GM21576 (cell line): ENCODE data around the gene MYO6.

Experiments
- ATAC-seq: cut with Tn5 transposase; IDR thresholded peaks from one replicate; pipeline ENCODE4 v1.9.1; 2021; ENCODE audit warnings: mild to moderate bottlenecking, moderate library complexity; ENCODE audit not compliant: unreplicated experiment

MYO6 gene

DNA sequence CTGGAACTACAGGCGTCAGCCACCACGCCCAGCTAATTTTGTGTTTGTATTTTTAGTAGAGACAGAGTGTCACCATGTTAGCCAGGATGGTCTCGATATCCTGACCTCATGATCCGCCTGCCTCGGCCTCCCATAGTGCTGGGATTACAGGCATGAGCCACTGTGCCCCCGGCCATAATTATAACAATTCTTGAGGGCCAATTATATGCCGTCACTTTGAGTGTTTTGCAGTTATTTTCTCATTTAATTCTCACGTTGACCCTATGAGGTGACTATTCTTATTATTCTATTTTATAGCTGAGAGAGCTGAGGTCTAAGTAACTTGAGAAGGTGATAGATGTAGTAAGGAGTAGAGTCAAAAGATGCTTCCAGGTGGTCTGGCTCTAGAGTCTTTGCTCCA is 13.0 kb downstream of the MYO6 start:
- no peak for ATAC-seq

DNA sequence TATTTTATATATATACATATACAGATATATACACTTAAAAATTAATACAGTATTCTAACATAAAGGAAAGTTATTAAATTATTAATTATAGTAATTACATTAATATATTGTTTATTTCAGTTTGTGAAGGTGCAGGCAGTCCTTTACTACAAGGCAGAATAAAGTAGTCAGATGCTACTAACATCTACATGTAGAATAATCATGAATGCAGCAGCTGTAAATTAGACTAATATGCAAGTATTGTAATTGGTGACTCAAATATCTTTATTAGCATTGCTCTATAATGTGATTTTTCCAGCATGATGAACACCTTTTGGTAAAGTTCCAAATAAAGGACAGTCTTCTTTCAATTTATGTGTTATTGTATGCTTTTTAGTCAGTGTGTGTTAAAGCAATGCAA is 17.3 kb downstream of the MYO6 start:
- no peak for ATAC-seq

DNA sequence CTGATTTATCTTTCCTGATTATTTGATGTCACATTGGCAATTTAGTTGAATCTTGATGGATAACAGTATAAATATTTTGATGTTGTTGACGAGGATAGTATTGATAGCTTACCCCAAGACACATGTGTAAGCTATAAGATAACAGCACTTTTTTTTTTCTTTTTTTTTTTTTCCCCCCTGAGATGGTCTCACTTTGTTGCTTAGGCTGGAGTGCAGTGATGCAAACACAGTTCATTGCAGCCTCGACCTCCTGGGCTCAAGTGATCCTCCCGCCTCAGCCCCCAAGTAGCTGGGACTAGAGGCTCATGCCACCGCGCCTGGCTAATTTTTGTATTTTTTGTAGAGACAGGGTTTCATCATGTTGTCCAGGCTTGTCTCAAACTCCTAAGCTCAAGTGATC is 21.8 kb downstream of the MYO6 start:
- no peak for ATAC-seq

DNA sequence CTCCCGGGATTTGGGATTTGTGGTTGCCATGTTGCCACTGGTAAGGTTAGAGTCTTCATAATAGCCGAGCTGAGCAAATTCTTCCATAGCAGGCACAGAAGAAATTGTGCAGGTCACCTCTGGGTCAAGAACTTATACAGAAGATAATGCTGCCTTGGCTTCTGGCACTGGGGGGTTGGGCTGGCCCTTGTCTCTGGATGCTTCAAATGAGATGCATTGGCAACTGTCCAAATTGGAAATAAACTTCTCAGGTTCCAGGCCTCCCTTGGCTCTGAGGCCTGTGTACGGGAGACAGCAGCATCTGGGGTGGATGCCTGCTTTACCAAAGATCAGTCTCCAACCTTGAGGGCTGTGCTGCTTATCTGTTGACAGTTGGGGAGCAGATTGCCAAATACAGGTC is 26.2 kb downstream of the MYO6 start:
- ATAC-seq: no peak

DNA sequence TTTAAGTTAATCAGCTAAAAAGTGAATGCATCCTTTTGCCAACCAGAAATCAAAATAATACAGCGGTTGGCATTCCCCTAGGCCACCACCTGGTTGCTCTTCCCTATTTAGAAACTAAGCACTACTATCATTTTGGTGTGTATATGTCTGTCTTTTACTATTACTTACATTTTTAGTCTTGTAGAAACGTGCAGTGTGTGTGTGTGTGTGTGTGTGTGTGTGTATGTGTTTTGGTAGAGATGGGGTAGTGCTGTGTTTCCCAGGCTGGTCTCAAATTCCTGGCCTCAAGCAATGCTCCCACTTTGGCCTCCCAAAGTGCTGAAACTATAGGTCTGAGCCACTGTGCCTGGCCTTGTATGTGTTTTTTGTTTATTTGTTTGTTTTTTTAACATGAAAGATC is 27.4 kb downstream of the MYO6 start:
- no peak for ATAC-seq

DNA sequence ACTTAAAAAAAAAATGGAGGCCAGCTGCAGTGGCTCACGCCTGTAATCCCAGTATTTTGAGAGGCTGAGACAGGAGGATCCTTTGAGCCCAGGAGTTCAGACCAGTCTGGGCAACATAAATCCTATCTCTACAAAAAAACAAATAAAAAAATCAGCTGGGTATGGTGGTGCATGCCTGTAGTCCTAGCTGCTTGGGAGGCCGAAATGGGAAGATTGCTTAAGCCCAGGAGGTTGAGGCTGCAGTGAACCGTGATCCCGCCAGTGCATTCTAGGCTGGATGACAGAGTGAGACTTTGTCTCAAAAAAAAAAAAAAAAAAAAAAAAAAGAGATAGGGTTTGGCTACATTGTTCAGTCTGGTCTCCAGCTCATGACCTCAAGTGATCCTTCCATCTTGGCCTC is 29.7 kb downstream of the MYO6 start:
- no peak for ATAC-seq

DNA sequence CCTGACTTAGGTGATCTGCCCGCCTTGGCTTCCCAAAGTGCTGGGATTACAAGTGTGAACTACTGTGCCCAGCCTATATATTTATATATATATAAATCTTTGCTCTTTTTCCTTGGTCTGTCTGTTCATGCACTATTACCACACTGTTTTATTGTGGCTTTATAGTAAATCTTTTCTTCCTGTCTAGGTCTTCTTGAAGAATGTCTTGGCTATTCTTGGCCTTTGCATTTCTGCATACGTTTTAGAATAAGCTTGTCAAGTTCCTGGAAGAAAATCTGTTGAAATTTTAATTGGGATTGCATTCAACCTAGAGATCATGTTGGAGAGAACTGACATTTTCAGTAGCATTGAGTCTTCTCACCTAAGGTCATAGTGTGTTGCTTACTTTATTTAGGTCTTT is 37.1 kb downstream of the MYO6 start:
- ATAC-seq: no peak

DNA sequence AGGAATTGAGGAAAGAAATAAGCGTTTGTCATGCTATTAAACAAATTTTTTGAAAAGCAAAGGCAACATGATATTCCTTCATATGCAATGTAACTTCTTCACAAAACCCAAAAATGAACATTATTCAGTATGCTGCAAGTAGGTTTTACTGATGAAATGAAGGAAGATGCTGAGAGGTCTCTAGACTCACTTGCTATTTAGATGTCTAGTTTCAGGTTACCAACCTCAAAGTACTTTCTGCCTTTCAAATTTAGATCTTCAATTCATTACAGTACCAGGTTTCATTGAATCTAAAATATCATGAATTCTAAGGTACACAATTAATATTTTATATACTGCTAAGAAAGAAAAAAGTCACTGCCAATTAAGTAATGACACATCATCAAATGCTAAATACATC is 39.9 kb downstream of the MYO6 start:
- ATAC-seq: no peak

DNA sequence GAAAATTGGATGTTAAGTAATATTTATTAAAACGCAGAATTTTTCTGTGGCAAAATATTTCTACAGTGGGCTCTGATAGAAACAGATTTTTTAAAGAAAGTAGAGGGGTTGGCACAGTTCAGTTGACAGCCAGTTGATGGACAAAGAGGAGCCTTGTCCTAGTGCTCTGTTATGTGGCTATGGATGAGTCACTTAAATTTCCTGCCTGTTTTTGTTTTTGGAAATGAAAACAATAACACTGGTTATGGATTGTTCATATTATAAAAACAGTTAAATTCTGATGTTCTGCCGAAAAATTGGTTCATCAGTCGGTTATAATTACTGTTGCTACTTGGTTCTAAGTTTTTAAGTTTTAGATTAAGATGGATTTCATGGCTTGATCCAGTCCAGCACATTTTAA is 42.8 kb downstream of the MYO6 start:
- no peak for ATAC-seq

DNA sequence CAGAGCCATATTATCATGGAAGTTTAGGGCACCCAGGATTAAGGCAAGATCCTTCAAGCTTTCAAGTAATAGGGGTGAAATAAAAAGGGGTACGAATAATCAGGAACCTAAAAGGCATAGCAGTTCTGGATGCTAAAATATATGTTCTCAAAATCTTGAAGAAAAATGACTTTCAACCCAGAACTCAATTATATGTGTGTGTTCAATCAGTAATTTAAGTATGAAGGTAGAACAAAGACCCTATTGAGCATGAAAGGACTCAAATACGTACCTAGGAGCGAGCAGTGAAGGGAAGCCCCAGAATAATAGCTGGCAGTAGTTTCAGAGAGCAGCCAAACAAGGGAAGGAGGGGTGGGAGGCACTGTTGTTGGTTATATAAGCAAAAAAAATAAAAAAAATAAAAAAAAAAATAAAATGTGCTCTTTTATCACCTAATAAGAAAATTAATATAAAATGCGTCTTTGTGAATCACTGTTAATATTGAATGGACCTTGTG is 45.4 kb downstream of the MYO6 start:
- ATAC-seq: no peak

DNA sequence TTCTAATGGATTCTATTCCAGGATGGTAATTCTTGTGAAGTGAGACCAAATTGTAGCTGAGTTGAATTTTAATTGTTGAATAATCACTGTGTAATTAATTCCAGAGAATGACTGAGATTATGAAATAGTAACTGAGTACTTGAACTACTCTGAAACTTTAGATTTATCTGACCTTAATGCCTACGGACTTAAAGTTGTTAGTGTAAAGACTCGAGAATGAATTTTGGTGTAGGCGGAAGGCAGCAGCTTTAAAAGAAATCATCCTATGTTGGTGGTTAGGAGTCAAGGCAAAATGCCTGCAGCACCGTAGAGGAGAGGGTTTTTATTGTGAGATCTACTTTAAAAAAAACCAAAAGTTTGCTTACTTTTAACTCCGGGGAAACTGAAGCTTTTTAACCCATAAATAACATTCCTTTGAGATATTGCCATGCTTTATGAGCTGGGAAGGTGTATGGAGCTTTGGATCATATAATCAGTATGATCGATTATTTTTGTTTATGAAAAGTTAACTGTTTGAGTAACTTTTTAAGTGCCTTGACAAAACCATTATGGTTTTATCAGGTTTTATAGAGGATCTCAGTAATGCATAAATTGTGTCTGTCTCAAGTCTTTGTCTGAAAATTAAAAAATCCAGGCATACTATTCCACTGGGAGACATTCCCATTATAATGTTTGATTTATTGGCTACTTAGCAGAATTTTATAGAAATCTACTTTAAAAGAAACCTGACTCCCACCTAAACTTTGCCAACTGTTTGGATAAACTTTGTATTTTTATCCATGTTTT is 46.1 kb downstream of the MYO6 start:
- no peak for ATAC-seq

DNA sequence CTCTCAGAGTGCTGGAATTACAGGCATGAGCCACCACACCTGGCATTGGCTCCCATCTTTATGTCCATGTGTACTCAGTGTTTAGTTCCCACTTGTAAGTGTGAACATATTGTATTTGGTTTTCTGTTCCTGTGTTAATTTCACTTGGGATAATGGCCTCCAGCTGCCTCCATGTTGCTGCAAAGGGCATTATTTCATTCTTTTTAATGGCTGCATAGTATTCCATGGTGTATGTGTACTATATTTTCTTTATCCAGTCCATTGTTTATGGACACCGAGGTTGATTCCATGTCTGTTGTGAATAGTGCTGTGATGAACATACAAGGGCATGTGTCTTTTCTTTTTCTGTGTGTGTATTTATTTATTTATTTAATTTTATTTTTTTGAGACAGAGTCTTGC is 47.7 kb downstream of the MYO6 start:
- no peak for ATAC-seq

DNA sequence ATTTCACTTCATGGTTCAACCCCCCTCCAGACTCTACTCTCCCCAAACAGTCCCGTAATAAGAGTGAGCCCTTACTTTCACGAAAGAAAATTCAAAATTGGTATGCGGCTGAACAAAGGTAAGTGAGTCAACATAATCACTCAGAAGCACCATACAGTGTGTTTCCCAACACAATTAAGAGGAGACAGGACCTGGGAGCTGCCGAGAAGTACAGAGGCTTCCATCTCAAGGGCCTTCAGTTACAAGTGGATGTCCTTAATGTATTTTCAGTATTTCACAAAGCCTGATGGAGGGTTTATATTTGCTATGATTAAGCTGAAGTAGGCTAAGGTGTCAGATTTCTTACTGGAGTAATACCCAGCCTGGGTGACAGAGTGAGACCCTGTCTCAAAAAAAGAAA is 51.1 kb downstream of the MYO6 start:
- ATAC-seq: no peak

DNA sequence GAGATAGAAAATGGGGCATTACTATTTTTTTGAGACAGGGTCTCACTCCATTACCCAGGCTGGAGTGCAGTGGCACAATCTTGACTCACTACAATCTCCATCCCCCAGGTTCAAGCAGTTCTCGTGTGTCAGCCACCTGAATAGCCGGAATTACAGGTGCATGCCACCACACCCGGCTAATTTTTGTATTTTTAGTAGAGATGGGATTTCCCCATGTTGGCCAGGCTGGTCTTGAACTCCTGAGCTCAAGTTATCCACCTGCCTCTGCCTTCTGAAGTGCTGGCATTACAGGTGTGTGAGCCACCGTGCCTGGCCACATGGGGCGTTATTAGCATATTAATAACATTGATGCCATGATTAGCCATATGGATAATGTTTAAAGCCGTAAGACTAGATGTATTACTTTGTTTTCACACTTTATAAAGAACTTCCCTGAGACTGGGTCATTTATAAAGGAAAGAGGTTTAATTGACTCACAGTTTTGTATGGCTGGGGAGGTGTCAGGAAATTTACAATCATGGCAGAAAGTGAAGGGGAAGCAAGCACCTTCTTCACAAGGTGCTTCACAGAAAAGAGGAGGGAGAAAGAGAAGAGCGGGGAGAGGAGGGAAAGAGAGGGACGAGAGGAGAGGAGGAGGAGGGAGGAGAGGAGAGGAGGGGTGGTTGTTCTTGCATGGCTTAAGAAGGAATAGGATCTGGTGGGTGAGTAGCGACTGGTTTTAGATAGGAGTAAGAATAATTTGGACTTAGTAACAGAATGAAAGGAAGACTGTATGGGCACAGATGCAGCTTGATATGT is 51.9 kb downstream of the MYO6 start:
- no peak for ATAC-seq

DNA sequence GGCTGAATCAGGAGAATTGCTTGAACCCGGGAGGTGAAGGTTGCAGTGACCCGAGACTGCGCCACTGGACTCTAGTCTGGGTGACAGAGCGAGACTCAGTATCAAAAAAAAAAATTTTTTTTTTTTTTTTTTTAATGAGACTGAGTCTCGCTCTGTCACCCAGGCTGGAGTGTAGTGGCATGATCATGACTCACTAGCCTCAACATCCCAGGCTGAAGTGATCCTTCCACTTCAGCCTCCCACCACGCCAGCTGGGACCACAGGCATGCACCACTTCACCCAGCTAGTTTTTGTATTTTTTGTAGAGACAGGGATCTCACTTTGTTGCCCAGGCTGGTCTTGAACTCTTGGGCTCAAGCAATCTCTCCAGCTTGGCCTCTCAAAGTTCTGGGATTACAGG is 53.3 kb downstream of the MYO6 start:
- no peak for ATAC-seq

DNA sequence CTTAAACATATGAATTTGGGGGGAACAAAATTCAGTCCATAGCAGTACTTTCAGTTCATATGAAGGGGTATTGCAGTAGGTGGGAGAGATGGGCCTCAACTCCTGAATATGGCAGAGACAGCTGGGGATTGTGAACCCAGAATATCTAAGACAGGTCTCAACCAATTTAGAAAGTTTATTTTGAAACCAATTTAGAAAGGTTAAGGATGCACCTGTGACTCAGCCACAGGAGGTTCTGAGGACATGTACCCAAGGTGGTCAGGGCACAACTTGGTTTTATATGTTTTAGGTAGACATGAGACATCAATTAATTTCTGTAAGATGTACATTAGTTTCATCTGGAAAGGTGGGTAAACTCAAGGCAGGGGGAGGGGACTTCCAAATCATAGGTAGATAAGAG is 59.5 kb downstream of the MYO6 start:
- no peak for ATAC-seq

DNA sequence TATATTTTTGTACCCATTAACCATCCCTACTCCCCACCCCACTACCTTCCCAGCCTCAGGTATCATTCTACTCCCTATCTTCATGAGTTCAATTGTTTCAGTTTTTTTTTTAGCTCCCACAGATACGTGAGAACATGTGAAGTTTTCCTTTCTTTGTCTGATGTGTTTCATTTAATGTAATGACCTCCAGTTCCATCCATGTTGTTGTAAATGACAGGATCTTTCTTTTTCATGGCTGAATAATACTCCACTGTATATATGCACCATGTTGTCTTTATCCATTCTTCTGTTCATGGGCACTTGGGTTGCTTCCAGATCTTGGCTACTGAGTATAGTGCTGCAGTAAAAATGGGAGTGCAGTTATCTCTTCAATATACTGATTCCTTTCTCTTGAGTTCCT is 63.5 kb downstream of the MYO6 start:
- no peak for ATAC-seq

DNA sequence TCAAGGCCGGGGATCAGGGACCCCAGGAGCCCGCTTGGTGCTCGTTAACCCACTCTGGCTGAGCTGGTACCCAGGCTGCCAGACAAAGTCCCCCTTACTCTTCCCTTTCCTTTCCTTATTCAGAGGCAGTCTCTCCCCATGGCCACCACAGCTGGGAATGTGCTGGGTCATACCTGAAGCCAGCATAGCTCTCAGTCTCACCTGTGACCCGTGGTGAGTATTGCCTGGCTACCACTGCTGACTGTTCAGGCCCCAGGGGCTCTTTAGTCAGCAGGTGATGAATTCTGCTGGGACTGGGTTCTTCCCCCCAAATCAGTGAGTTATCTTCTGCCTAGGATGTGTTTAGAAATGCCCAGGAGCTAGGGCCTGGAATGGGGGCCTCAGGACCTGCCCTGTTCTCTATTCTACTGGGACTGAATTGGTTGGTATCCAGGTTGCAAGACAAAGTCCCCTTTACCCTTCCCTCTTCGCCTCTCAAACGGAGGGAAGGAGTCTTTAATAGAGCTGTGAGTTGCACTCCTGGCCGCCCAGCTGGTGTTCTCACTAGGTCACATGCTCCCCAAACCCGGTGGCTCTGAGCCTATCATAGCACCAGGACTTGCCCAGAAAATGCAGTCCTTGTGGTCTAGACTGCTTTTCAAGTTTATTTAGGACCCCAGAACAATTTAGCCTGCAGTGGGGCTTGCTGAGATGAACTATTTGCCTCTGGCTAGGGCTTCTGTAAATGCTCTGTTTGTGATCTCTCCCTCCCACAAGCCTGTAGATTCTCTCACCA is 64.6 kb downstream of the MYO6 start:
- no peak for ATAC-seq

DNA sequence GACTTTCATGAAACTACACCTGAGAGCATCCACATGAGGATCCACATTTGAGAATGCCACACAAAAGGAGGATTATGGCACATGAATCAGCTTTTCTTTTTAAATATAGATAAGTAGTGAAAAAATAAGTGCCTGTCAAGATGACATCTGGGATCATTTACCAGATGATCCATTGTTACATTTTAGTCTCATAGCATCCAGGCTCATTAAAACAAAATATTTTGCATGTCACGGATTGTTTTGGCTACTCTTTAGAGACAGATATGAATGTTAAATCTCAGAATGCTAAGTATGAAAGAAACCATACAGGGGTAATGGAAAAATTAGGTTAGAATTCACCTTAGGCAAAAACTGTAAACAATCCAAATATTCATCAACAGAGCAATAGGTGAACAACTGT is 66.7 kb downstream of the MYO6 start:
- no peak for ATAC-seq

DNA sequence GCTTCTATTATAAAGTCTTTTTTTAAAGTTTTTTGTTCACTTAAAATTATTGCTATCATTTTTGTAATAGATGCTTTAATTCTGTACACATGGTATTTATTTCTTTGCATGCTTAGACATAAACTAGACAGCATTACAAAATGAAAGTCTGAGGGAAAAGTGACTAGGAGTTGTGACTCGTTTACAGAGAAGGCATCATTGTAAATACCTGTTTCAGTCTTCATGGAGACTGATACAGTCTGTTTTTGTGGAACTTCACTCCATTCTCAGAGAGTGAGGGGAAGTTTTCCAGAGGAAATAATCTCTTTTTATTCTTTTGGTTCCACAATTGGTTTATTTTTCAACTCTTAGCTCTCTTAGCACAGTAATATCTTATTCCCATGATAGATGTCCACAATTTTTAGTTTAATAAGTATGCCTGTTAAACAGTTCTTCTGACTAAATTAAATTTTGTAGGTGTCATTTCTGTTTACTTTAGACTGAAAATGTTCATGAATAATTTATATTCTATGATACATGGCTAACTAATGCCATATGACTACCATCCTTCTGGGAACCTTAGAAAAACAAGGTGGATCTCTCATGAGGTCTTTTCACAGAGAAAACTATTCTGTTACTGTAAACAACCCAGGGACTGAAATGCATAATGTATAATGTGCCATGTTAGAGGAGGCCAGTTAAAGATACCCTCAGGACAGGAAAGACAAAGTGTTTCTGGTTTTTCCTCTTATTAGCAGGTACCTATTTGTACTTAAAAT is 69.2 kb downstream of the MYO6 start:
- ATAC-seq: no peak
